Measurements from ENCODE around the gene STKLD1.
A peak's percentile ranks its signal among the peaks of the same experiment; 100 is the strongest.
"Not testable (repeated sequence)": the region's sequence is repeated elsewhere in the genome, so short reads cannot be mapped to it uniquely, and the experiment has no call there.

Gene STKLD1

GRCh38 chr9:133389562-133389961, 13.4 kb downstream of the STKLD1 start:
- H3K4me2 ChIP-seq, result no peak overlapping the region
- no peaks in the 10 kb centered on the region for H3K4me1 ChIP-seq
- TF ChIP-seq Cebpa-rat (IDR thresholded peaks at IDR 0.05), result no peak
- peaks cover 0 to 4% (median 0%) of the 10 kb centered on the region in 11 experiments; a peak in 1 of 22 replicates for H4K20me1 ChIP-seq
- H3K27me3 ChIP-seq, result no peaks in the 10 kb centered on the region
- H3K27ac ChIP-seq, result no peak overlapping the region
- H3K9ac ChIP-seq, result no peak overlapping the region
- H3K9me3 ChIP-seq (replicated peaks in 1 of 11), result peaks cover 0 to 14% (median 8%) of the 10 kb centered on the region in 11 experiments; a peak in 12 of 22 replicates
- no peak overlapping the region for H3K4me3 ChIP-seq
- no peaks in the 10 kb centered on the region for H3K36me3 ChIP-seq

GRCh38 chr9:133390713-133391112, 14.5 kb downstream of the STKLD1 start:
- no peak overlapping the region for H3K27ac ChIP-seq
- H3K4me3 ChIP-seq, result no peak overlapping the region
- no peaks in the 10 kb centered on the region for H3K36me3 ChIP-seq
- no peaks in the 10 kb centered on the region for H3K27me3 ChIP-seq
- no peak overlapping the region for H3K4me2 ChIP-seq
- TF ChIP-seq Cebpa-rat (IDR thresholded peaks at IDR 0.05), result no peak
- peaks cover 0 to 15% (median 0%) of the 10 kb centered on the region in 11 experiments; a peak in 1 of 22 replicates for H4K20me1 ChIP-seq
- H3K4me1 ChIP-seq, result no peaks in the 10 kb centered on the region
- no peak overlapping the region for H3K9ac ChIP-seq
- H3K9me3 ChIP-seq (replicated peaks in 1 of 11), result peaks cover 0 to 14% (median 8%) of the 10 kb centered on the region in 11 experiments; a peak in 12 of 22 replicates

DNA sequence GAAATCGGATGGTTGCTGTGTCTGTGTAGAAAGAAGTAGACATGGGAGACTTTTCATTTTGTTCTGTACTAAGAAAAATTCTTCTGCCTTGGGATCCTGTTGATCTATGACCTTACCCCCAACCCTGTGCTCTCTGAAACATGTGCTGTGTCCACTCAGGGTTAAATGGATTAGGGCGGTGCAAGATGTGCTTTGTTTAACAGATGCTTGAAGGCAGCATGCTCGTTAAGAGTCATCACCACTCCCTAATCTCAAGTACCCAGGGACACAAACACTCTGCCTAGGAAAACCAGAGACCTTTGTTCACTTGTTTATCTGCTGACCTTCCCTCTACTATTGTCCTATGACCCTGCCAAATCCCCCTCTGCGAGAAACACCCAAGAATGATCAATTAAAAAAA, 15.3 kb downstream of the STKLD1 start:
- Histone ChIP-seq H4K20me1 (peaks cover 0 to 15% (median 0%) of the 10 kb centered on the region in 11 experiments; a peak in 2 of 22 replicates), H3K9me3 (replicated peaks in 1 of 11) (peaks cover 0 to 14% (median 8%) of the 10 kb centered on the region in 11 experiments; a peak in 12 of 22 replicates)
- not testable (repeated sequence) for H3K4me1 ChIP-seq, H3K9ac ChIP-seq, H3K4me2 ChIP-seq, H3K36me3 ChIP-seq, H3K27me3 ChIP-seq, H3K4me3 ChIP-seq, H3K27ac ChIP-seq

GRCh38 chr9:133392308-133392707, 16.1 kb downstream of the STKLD1 start:
- H3K27ac ChIP-seq, H3K4me3 ChIP-seq, H3K27me3 ChIP-seq, H3K36me3 ChIP-seq, H3K9ac ChIP-seq, H3K4me2 ChIP-seq, H3K4me1 ChIP-seq: not testable (repeated sequence)
- peaks cover 0 to 14% (median 8%) of the 10 kb centered on the region in 11 experiments; a peak in 12 of 22 replicates for H3K9me3 ChIP-seq (replicated peaks in 1 of 11)
- peaks cover 0 to 24% (median 0%) of the 10 kb centered on the region in 11 experiments; a peak in 3 of 22 replicates for H4K20me1 ChIP-seq

DNA sequence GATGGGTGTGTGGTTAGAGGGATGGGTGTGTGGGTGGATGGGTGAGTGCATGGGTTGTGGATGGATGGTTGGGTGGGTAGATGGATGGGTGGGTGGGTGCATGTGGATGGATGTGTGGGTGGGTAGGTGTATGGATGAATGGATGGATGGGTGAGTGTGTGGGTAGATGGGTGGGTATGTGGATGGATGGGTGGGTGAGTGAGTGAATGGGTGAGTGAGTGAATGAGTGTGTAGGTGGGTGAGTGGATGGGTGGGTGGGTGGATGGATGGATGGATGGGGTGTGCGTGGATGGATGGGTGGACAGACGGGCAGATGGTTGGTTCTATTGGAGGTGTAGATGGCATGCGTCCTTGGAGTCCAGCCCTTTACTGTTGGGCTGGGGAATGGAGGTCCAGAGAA, 17.2 kb downstream of the STKLD1 start:
- Histone ChIP-seq H3K9me3 (replicated peaks in 1 of 11) (peaks cover 0 to 14% (median 8%) of the 10 kb centered on the region in 11 experiments; a peak in 12 of 22 replicates), H3K27ac (no peak overlapping the region), H3K4me1 (peaks cover 0 to 9% (median 7%) of the 10 kb centered on the region in 10 experiments; a peak in 10 of 20 replicates), H3K9ac (no peak overlapping the region), H3K36me3 (no peaks in the 10 kb centered on the region), H3K4me3 (no peak overlapping the region), H4K20me1 (peaks cover 0 to 34% (median 0%) of the 10 kb centered on the region in 11 experiments; a peak in 4 of 22 replicates), H3K4me2 (no peak overlapping the region), H3K27me3 (no peaks in the 10 kb centered on the region)
- no peak for TF ChIP-seq Cebpa-rat (IDR thresholded peaks at IDR 0.05)

DNA sequence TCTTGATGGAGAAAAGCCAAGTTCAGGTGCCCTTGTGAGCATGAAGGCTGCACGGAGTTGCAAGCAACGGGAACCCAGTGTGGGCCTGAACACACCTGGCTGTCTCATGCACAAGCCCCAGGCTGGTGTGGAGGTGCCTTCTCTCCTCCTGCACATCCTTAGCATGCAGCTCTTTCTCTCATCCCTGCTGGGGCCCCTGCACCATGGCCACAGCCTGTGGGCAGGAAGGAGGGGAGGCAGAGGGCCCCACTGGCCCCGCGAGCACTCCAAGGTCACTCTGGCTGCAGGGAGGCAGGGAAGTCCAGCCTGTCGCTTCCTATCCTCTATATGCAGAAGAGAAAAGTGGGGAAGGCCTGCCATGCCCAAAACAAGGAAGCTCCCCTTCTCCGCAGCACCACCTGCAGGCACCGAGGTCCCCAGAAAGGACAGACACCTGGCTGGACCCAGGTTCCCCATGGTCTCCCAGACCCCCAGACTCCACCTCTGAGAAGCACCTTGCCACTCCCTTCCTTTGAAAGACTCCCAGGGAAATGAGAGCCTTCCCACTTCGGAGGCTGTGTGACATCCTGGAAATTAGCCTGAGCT, 18.6 kb downstream of the STKLD1 start:
- peaks cover 0 to 9% (median 7%) of the 10 kb centered on the region in 10 experiments; a peak in 10 of 20 replicates for H3K4me1 ChIP-seq
- H3K27ac ChIP-seq, result no peak overlapping the region
- H3K27me3 ChIP-seq, result no peaks in the 10 kb centered on the region
- H3K36me3 ChIP-seq, result no peaks in the 10 kb centered on the region
- no peak overlapping the region for H3K4me3 ChIP-seq
- H3K9ac ChIP-seq, result no peak overlapping the region
- no peak for TF ChIP-seq Cebpa-rat (IDR thresholded peaks at IDR 0.05)
- peaks cover 0 to 48% (median 0%) of the 10 kb centered on the region in 11 experiments; a peak in 4 of 22 replicates for H4K20me1 ChIP-seq
- H3K4me2 ChIP-seq, result no peak overlapping the region
- H3K9me3 ChIP-seq (replicated peaks in 1 of 11), result peaks cover 0 to 14% (median 8%) of the 10 kb centered on the region in 11 experiments; a peak in 12 of 22 replicates

GRCh38 chr9:133396952-133397351, 20.8 kb downstream of the STKLD1 start:
- TF ChIP-seq Cebpa-rat (IDR thresholded peaks at IDR 0.05), result no peak
- Histone ChIP-seq H3K9ac (no peak overlapping the region), H3K27ac (no peak overlapping the region), H3K9me3 (replicated peaks in 1 of 11) (peaks cover 0 to 3% (median 0%) of the 10 kb centered on the region in 11 experiments; a peak in 5 of 22 replicates), H3K27me3 (no peaks in the 10 kb centered on the region), H4K20me1 (peaks cover 0 to 66% (median under 1%) of the 10 kb centered on the region in 11 experiments; a peak in 8 of 22 replicates), H3K4me2 (no peak overlapping the region; a peak in 1 of 22 replicates), H3K4me3 (no peak overlapping the region), H3K36me3 (peaks cover 0 to 17% (median 7%) of the 10 kb centered on the region in 11 experiments; a peak in 14 of 22 replicates), H3K4me1 (peaks cover 0 to 9% (median 7%) of the 10 kb centered on the region in 10 experiments; a peak in 10 of 20 replicates)

GRCh38 chr9:133397370-133397769, 21.2 kb downstream of the STKLD1 start:
- H3K4me1 ChIP-seq, result peaks cover 0 to 13% (median 7%) of the 10 kb centered on the region in 10 experiments; a peak in 10 of 20 replicates
- H3K27ac ChIP-seq, result no peak overlapping the region
- no peak overlapping the region for H3K4me3 ChIP-seq
- H3K4me2 ChIP-seq, result peak overlapping the region in 4 of 11 experiments; percentile 1 to 28 (median 14); a peak in 5 of 22 replicates
- no peaks in the 10 kb centered on the region for H3K9me3 ChIP-seq (replicated peaks in 1 of 11)
- peaks cover 0 to 20% (median 7%) of the 10 kb centered on the region in 11 experiments; a peak in 16 of 22 replicates for H3K36me3 ChIP-seq
- H3K27me3 ChIP-seq, result no peaks in the 10 kb centered on the region
- H4K20me1 ChIP-seq, result peaks cover 0 to 70% (median 4%) of the 10 kb centered on the region in 11 experiments; a peak in 8 of 22 replicates
- TF ChIP-seq Cebpa-rat (IDR thresholded peaks at IDR 0.05), result no peak
- H3K9ac ChIP-seq, result peak overlapping the region in 1 of 11 experiments; percentile 7; a peak in 2 of 22 replicates

GRCh38 chr9:133397895-133398294, 21.7 kb downstream of the STKLD1 start:
- H3K27ac ChIP-seq, result no peak overlapping the region
- no peaks in the 10 kb centered on the region for H3K27me3 ChIP-seq

More at GRCh38 chr9:133397895-133398294, 21.7 kb downstream of the STKLD1 start:
- Histone ChIP-seq H3K9me3 (replicated peaks in 1 of 11) (no peaks in the 10 kb centered on the region), H4K20me1 (peaks cover 0 to 76% (median 10%) of the 10 kb centered on the region in 11 experiments; a peak in 14 of 22 replicates), H3K9ac (peak overlapping the region in 1 of 11 experiments; percentile 7; a peak in 2 of 22 replicates), H3K4me1 (peaks cover 0 to 16% (median 7%) of the 10 kb centered on the region in 10 experiments; a peak in 10 of 20 replicates), H3K36me3 (peaks cover 3 to 26% (median 13%) of the 10 kb centered on the region in 11 experiments; a peak in 17 of 22 replicates), H3K4me3 (no peak overlapping the region), H3K4me2 (peak overlapping the region in 4 of 11 experiments; percentile 1 to 28 (median 14); a peak in 5 of 22 replicates)
- TF ChIP-seq Cebpa-rat (IDR thresholded peaks at IDR 0.05), result no peak

Data from BLaER1 treated with 17β-estradiol and CSF1 and Interleukin-3, amounts not matched to agents 10 nM and 100 nM (cell line).